K562 (cell line): ENCODE data around the gene EFNA2. TPM values are rescaled to one million over a fixed set of nuclear protein-coding genes. Genes with fewer than 3 reads are reported as not detected.
A peak's percentile ranks its signal among the peaks of the same experiment; 100 is the strongest.

Source experiments
- AFF4 ChIP-seq: sonication (generic); formaldehyde crosslinking; IDR thresholded peaks from 2 replicates; pipeline ENCODE4 v1.8.0; 2023; ENCODE audit warnings: mild to moderate bottlenecking, missing genetic modification reagents
- BHLHE40 ChIP-seq: IDR thresholded peaks from 2 replicates; pipeline ENCODE4 v1.6.1; 2011; ENCODE audit warnings: low read length, improper control_type of control experiment
- CSDE1 ChIP-seq, 2 experiments: fragments of 450-650 bp; IDR thresholded peaks; 2 replicates each; pipeline ENCODE4 v1.6.1; 2016; ENCODE audit warnings: mild to moderate bottlenecking in 1 of 2
- EGR1 ChIP-seq: fragments of 450-650 bp; conservative IDR thresholded peaks from 2 replicates; pipeline ENCODE4 v1.6.1; 2017; ENCODE audit warnings: mild to moderate bottlenecking
- GATAD2B ChIP-seq: fragments of 450-650 bp; IDR thresholded peaks from 2 replicates; pipeline ENCODE4 v1.6.1; 2017; ENCODE audit warnings: mild to moderate bottlenecking, borderline replicate concordance
- IRF9 ChIP-seq: fragments of 450-650 bp; IDR thresholded peaks from 2 replicates; pipeline ENCODE4 v1.6.1; 2016; ENCODE audit warnings: missing biosample characterization, missing genetic modification characterization
- KAT7 ChIP-seq: sonication (generic); formaldehyde crosslinking; IDR thresholded peaks from 2 replicates; pipeline ENCODE4 v1.8.0; 2022; ENCODE audit warnings: missing genetic modification reagents, mild to moderate bottlenecking, borderline replicate concordance
- KLF13 ChIP-seq: fragments of 450-650 bp; IDR thresholded peaks from 2 replicates; pipeline ENCODE4 v1.6.1; 2016; ENCODE audit warnings: missing genetic modification characterization, low read depth, mild to moderate bottlenecking, missing compliant biosample characterization, moderate library complexity, borderline replicate concordance
- NR2C2 ChIP-seq, 2 experiments: fragments of 200-800 bp in 1 of 2; sonication (Bioruptor generic) in 1 of 2; sonication (generic) in 1 of 2; formaldehyde crosslinking in 1 of 2; IDR thresholded peaks; 2 replicates each; pipeline versions ENCODE4 v1.6.1 to v1.8.0; 2016 to 2022; ENCODE audit warnings: mild to moderate bottlenecking in 1 of 2, missing compliant biosample characterization in 1 of 2, missing genetic modification characterization in 1 of 2, missing genetic modification reagents in 1 of 2
- POLR2B ChIP-seq: fragments of 450-650 bp; IDR thresholded peaks from 2 replicates; pipeline ENCODE4 v1.6.1; 2018; ENCODE audit warnings: low read depth; ENCODE audit not compliant: partially characterized antibody
- RBFOX2 ChIP-seq: fragments of 200-400 bp; formaldehyde crosslinking; IDR thresholded peaks from 2 replicates; pipeline ENCODE4 v1.6.1; 2017; ENCODE audit warnings: low read depth, mild to moderate bottlenecking, low read length, moderate library complexity
- RBM25 ChIP-seq: fragments of 200-400 bp; formaldehyde crosslinking; IDR thresholded peaks from 2 replicates; pipeline ENCODE4 v1.6.1; 2018; ENCODE audit warnings: low read length, low read depth, moderate library complexity; ENCODE audit not compliant: severe bottlenecking
- RBM34 ChIP-seq: fragments of 200-400 bp; formaldehyde crosslinking; IDR thresholded peaks from 2 replicates; pipeline ENCODE4 v1.6.1; 2018; ENCODE audit warnings: low read length, borderline replicate concordance; ENCODE audit not compliant: insufficient read depth
- STAT6 ChIP-seq: sonication (generic); formaldehyde crosslinking; IDR thresholded peaks from 2 replicates; pipeline ENCODE4 v1.8.1; 2023; ENCODE audit warnings: mild to moderate bottlenecking, missing genetic modification reagents
- TRIM24 ChIP-seq, 2 experiments: fragments of 450-650 bp; IDR thresholded peaks; 2 replicates each; pipeline ENCODE4 v1.6.1; 2016
- ZNF551 ChIP-seq: fragments of 250-450 bp; sonication (Bioruptor Pico); IDR thresholded peaks from 2 replicates; pipeline ENCODE4 v1.5.0; 2021; ENCODE audit warnings: mild to moderate bottlenecking, moderate library complexity
- ZZZ3 ChIP-seq: fragments of 450-650 bp; IDR thresholded peaks from 2 replicates; pipeline ENCODE4 v1.6.1; 2016; ENCODE audit warnings: antibody characterized with exemption, mild to moderate bottlenecking, moderate library complexity
- polyA plus RNA-seq, 8 experiments: library from polyadenylated mRNA; depleted of rRNA in 4 of 8; stranded (reverse) in 5 of 8; unstranded in 3 of 8; fragments of >200 nt; fragmentation: Nextera tagmentation in 2 of 8; fragmentation: Illumina TruSeq in 1 of 8; extraction: Ambion mirVana in 2 of 8; extraction: Trizol in 1 of 8; gene quantifications; 2 replicates each; pipeline versions ENCODE4 v1.2.1 to v1.2.3, GENCODE V29; 2011 to 2014; ENCODE audit warnings: inconsistent platforms in 1 of 8, missing spikeins in 1 of 8
- total RNA-seq, 7 experiments: library from RNA; depleted of rRNA in 6 of 7; stranded (reverse); fragments of >200 nt in 6 of 7; fragmentation: Illumina TruSeq in 2 of 7; extraction: Trizol in 2 of 7; gene quantifications; 2 replicates each; pipeline versions ENCODE4 v1.2.1 to v1.2.3, GENCODE V29; 2011 to 2021; ENCODE audit warnings: low replicate concordance in 1 of 7
- TF ChIP-seq, protein P1 (sequence below): sonication (generic); formaldehyde crosslinking; IDR thresholded peaks from 2 replicates; pipeline ENCODE4 v1.8.0; 2022; ENCODE audit warnings: missing genetic modification reagents, mild to moderate bottlenecking, moderate library complexity, borderline replicate concordance

Gene EFNA2
- total and polyA plus RNA-seq, 9 of the 15 experiments (the other 6 are each of a cell fraction or from before 2014, with no cell fraction given), result 0.11 to 0.44 (median 0.15) TPM; not detected in 6

DNA sequence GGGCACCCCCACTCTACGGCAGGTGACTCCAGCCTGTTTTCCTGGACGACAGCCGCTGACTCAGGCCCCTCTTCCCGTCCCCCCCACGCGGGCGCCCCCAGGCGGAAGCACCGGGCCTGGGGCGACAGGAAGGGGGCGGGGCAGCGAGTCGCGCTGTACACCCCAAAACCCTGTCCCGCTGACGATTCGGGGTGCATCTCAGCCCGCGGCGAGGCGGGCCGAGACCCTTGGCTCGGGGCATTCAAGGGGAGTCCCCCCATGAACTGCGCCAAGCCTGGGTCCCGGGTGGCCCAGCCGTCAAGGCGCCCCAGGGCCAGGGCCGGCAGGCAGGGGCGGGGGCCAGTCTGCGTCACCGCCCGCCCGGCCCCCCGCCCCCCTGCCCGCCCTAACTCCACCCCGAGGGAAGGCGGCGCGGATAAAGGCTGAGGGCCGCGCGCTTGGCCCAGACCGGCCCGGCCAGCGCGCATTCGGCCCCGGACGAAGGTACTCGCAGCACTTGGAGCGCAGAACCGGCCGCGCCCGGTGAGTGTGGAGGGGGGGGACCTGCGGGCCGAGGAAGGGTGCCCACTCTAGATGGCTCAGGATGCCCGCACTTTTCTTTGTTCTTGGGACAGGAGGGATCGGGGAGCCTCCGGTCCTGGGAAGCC lies 37.4 kb upstream of the EFNA2 start, which contains the start of gene MIDN (continued):
- TF ChIP-seq IRF9, result no peak
- peak; percentile 75 for TF ChIP-seq RBFOX2
- no peak for TF ChIP-seq STAT6 (CRISPR knock-in tag)
- peak; percentile 93 for TF ChIP-seq POLR2B
- no peak for TF ChIP-seq RBM25
- TF ChIP-seq EGR1, result peak; percentile 71
- TF ChIP-seq AFF4, result 0 out of 2 replicates have a peak, but pooled peaks have one; percentile 41
- peak; percentile 83 for TF ChIP-seq GATAD2B
- TF ChIP-seq KAT7 (CRISPR knock-in tag), result peak; percentile 85; the same call in 1 of the 2 replicates
- TF ChIP-seq BHLHE40, result peak; percentile 84
- TF ChIP-seq RBM34, result no peak
- peak in 1 of 2 experiments; percentile 32; a peak in 1 of 4 replicates for TF ChIP-seq TRIM24 (IDR thresholded peaks at IDR 0.05)
- TF ChIP-seq ZZZ3, result no peak
- TF ChIP-seq KLF13 (tag), result peak; percentile 97
- no peak for TF ChIP-seq NR2C2 (CRISPR knock-in tag; IDR thresholded peaks at IDR 0.05)
- TF ChIP-seq NR2C2 (tag; IDR thresholded peaks at IDR 0.05), result 0 out of 2 replicates have a peak, but pooled peaks have one; percentile 27
- TF ChIP-seq, protein P1, sequence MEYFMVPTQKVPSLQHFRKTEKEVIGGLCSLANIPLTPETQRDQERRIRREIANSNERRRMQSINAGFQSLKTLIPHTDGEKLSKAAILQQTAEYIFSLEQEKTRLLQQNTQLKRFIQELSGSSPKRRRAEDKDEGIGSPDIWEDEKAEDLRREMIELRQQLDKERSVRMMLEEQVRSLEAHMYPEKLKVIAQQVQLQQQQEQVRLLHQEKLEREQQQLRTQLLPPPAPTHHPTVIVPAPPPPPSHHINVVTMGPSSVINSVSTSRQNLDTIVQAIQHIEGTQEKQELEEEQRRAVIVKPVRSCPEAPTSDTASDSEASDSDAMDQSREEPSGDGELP (CRISPR knock-in tag), result peak; percentile 84
- TF ChIP-seq ZNF551, result no peak
- no peak for TF ChIP-seq CSDE1 (IDR thresholded peaks at IDR 0.05)
